GM23338 (cell line): ENCODE data around the gene SPATA31C1. TPM values are rescaled to one million over a fixed set of nuclear protein-coding genes. Genes with fewer than 3 reads are reported as not detected.

ENCODE experiments used
- ATAC-seq: fragments of 200-7000 bp; cut with Tn5 transposase; 3 replicates; pipeline ENCODE4 v1.9.1; 2020
- DNase-seq: peaks from one replicate; pipeline ENCODE4 v3.0.0-alpha.2; 2015; ENCODE audit warnings: low spot score
- H2AFZ ChIP-seq: fragments of 200-600 bp; sonication (generic); 2 replicates; pipeline ENCODE4 v1.8.0; 2016; ENCODE audit warnings: antibody characterized with exemption, mild to moderate bottlenecking, moderate library complexity
- H3F3A ChIP-seq: fragments of 200-600 bp; sonication (generic); replicated peaks from 2 replicates; pipeline ENCODE4 v1.8.0; 2017; ENCODE audit warnings: antibody characterized with exemption, mixed run types, low read depth
- H3K27ac ChIP-seq: fragments of 200-600 bp; sonication (generic); 2 replicates; pipeline ENCODE4 v1.6.1; 2016; ENCODE audit warnings: low read depth
- H3K27me3 ChIP-seq: fragments of 200-600 bp; sonication (generic); 2 replicates; pipeline ENCODE4 v1.8.0; 2016; ENCODE audit warnings: mild to moderate bottlenecking, mixed run types, moderate library complexity; ENCODE audit not compliant: insufficient read depth
- H3K36me3 ChIP-seq: fragments of 200-600 bp; sonication (generic); 2 replicates; pipeline ENCODE4 v1.8.0; 2016; ENCODE audit warnings: mild to moderate bottlenecking; ENCODE audit not compliant: insufficient read depth
- H3K4me1 ChIP-seq: fragments of 200-600 bp; sonication (generic); 2 replicates; pipeline ENCODE4 v1.8.0; 2016; ENCODE audit warnings: mild to moderate bottlenecking, moderate library complexity; ENCODE audit not compliant: insufficient read depth
- H3K4me2 ChIP-seq: fragments of 200-600 bp; sonication (generic); 2 replicates; pipeline ENCODE4 v1.7.1; 2017; ENCODE audit warnings: mixed run types
- H3K4me3 ChIP-seq: fragments of 200-600 bp; sonication (generic); 2 replicates; pipeline ENCODE4 v1.6.1; 2016; ENCODE audit warnings: mixed run types
- H3K79me2 ChIP-seq: fragments of 200-600 bp; sonication (generic); replicated peaks from 2 replicates; pipeline ENCODE4 v1.8.0; 2017; ENCODE audit warnings: mild to moderate bottlenecking; ENCODE audit not compliant: insufficient read depth
- H3K9me2 ChIP-seq: fragments of 200-600 bp; sonication (generic); 2 replicates; pipeline ENCODE4 v1.8.0; 2017; ENCODE audit not compliant: insufficient read depth
- H4K20me1 ChIP-seq: fragments of 200-600 bp; sonication (generic); replicated peaks from 2 replicates; pipeline ENCODE4 v1.8.0; 2017; ENCODE audit warnings: mild to moderate bottlenecking; ENCODE audit not compliant: insufficient read depth
- H3K27ac Mint-ChIP-seq: 2 replicates; pipeline ENCODE4 v1.8.0; 2020; ENCODE audit warnings: inconsistent platforms, mild to moderate bottlenecking, moderate library complexity, mixed read lengths
- H3K27me3 Mint-ChIP-seq: 3 replicates; pipeline ENCODE4 v1.8.0; 2022; ENCODE audit warnings: low read depth, mild to moderate bottlenecking, moderate library complexity, mixed read lengths, inconsistent platforms; ENCODE audit not compliant: insufficient read depth, poor library complexity
- H3K36me3 Mint-ChIP-seq: 3 replicates; pipeline ENCODE4 v1.8.0; 2021; ENCODE audit warnings: low read depth, mild to moderate bottlenecking, inconsistent platforms, moderate library complexity, mixed read lengths
- H3K4me1 Mint-ChIP-seq: 3 replicates; pipeline ENCODE4 v1.8.0; 2020; ENCODE audit warnings: mild to moderate bottlenecking, inconsistent platforms, mixed read lengths
- H3K4me3 Mint-ChIP-seq: 3 replicates; pipeline ENCODE4 v1.8.0; 2021; ENCODE audit warnings: moderate library complexity, mild to moderate bottlenecking, inconsistent platforms, mixed read lengths
- H3K9me3 Mint-ChIP-seq: 3 replicates; pipeline ENCODE4 v1.8.0; 2020; ENCODE audit warnings: moderate library complexity, mild to moderate bottlenecking, inconsistent platforms, mixed read lengths
- CTCF ChIP-seq, 2 experiments: fragments of 200-600 bp in 1 of 2; sonication (generic) in 1 of 2; conservative IDR thresholded peaks; 2 replicates each; pipeline versions ENCODE4 v1.5.1 to v1.6.1; 2016 to 2017; ENCODE audit warnings: antibody characterized with exemption in 2 of 2, low read depth in 2 of 2, mild to moderate bottlenecking in 2 of 2, moderate library complexity in 1 of 2
- ETS1 ChIP-seq: IDR thresholded peaks from 2 replicates; pipeline ENCODE4 v1.6.1; 2016; ENCODE audit warnings: antibody characterized with exemption
- ZNF462 ChIP-seq: fragments of 250-450 bp; sonication (Bioruptor Pico); IDR thresholded peaks from 2 replicates; pipeline ENCODE4 v1.5.0; 2020; ENCODE audit warnings: mild to moderate bottlenecking, moderate library complexity
- polyA plus RNA-seq: library from polyadenylated mRNA; unstranded; fragments of >200 nt; fragmentation: Nextera tagmentation; extraction: Ambion mirVana; gene quantifications from 2 replicates; pipeline ENCODE4 v1.2.1, GENCODE V29; 2016
- total RNA-seq: library from RNA; depleted of rRNA; stranded (reverse); fragments of >200 nt; shearing (Covaris generic); gene quantifications from 2 replicates; pipeline ENCODE4 v1.2.3, GENCODE V29; 2014

SPATA31C1 gene
- total and polyA plus RNA-seq, 2 experiments from 2014 or later: not detected

GRCh38 chr9:87950296-87950695 is 32.5 kb downstream of the SPATA31C1 start (continued):
- TF ChIP-seq ZNF462 (CRISPR knock-in tag): no peak

- no peaks in the 10 kb centered on the region for H3K36me3 ChIP-seq
- no peaks in the 10 kb centered on the region for H3K9me2 ChIP-seq
- Mint-ChIP-seq H3K4me3 (no peak overlapping the region), H3K27me3 (no peaks in the 10 kb centered on the region), H3K27ac (no peak overlapping the region), H3K36me3 (peaks cover 6% of the 10 kb centered on the region; the same call in 2 of the 3 replicates), H3K9me3 (peaks cover 11% of the 10 kb centered on the region; the same call in 2 of the 3 replicates), H3K4me1 (no peaks in the 10 kb centered on the region; the same call in 2 of the 3 replicates)
- ATAC-seq: peak; percentile 88
- H3K4me2 ChIP-seq: no peak overlapping the region
- H3K4me3 ChIP-seq: no peak overlapping the region
- TF ChIP-seq CTCF (conservative IDR thresholded peaks at IDR 0.05; ENCODE audit: low read depth in 2 of 2) (peak; percentile 82 to 88), ETS1 (no peak)
- no peak overlapping the region for H2AFZ ChIP-seq
- H4K20me1 ChIP-seq: no peaks in the 10 kb centered on the region
- no peaks in the 10 kb centered on the region for H3K4me1 ChIP-seq
- peak; percentile 62 for DNase-seq
- no peaks in the 10 kb centered on the region for H3K27me3 ChIP-seq
- no peak overlapping the region for H3K27ac ChIP-seq
- H3F3A ChIP-seq: no peaks in the 10 kb centered on the region
- no peaks in the 10 kb centered on the region for H3K79me2 ChIP-seq
Observed at GRCh38 chr9:87950765-87951488, 33.2 kb downstream of the SPATA31C1 start.
